ENCODE results near the gene DDX25.

Gene DDX25

GRCh38 chr11:125977333-125977732 is 73.0 kb downstream of the DDX25 start:
- DNase-seq (ENCODE audit: low spot score): no peak

DNA sequence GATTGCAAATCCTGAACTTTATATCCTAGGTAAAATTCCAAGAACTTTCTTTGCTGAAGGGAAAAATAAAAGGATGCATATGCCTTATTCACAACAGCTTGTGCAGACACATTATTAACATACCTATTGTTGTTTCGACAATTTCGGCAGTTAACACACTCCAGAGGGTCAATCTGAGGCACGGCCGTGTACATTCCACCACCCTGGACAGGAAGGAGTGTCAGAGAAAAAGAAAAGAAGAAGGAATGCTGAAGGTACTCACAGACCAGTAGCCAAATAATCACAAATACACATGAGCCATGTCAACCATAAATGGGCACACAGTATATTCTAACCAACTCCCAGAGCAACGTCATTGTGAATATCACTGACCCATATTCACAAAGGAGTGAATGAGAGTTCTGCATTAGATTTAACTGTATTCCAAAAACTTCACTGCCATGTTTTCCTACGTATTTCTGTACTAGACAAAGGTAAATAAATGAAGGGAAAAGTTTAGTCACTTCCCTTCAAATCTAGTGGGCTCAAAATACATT is 73.9 kb downstream of the DDX25 start:
- DNase-seq (ENCODE audit: low spot score): no peak
